GM19395 (cell line): Measurements from ENCODE around the gene ZNF865.
"Not testable (repeated sequence)": the region's sequence is repeated elsewhere in the genome, so short reads cannot be mapped to it uniquely, and the experiment has no call there.

Source experiments
- ATAC-seq: cut with Tn5 transposase; IDR thresholded peaks from one replicate; pipeline ENCODE4 v1.9.1; 2021; ENCODE audit warnings: mild to moderate bottlenecking, moderate library complexity; ENCODE audit not compliant: unreplicated experiment

ZNF865 gene

DNA sequence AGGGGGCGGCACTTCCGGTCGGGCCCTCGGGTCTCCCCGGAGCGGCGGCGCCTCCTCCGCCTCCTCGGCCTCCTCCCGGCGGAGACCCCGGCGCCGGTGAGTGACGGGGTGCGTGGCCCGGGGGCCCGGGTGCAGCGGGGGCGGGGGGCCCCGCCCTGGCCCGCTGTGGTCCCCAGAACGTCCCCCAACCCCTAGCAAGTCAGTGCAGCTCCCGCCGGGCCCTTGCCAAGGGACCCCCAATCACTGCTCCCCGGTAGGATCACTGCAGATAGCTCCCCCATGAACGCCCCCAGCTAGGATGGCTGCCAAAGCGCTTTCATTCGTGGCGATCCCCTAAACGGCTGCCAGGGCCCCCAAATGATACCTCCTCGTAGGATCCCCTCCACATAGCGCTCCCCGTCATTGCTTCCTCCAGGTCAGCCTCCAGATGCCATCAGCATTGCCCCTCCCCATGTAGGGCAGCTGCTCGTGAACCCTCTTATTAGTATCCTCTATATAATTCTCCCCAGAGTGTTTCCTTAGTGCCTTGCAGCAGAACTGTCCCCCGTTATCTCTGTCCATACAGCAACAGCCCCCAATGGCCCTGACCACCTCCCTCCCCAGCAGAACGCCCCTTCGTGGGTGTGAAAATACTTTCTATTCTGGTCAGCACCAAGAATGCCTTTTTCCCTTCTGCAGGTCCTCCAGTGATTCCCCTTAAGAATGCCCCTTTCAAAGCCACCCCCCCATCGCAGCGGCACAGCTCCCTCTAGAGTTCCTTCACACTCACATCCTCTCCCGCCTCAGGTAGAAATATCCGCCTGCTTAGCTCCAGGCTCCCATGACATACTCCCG is at the start of gene ZNF865:
Gene ZNF865 (plus strand): TSS at position 11 of the 834 bp plus-strand sequence. CDS start 7,972 bp downstream, outside the sequence.
- ATAC-seq: no peak

DNA sequence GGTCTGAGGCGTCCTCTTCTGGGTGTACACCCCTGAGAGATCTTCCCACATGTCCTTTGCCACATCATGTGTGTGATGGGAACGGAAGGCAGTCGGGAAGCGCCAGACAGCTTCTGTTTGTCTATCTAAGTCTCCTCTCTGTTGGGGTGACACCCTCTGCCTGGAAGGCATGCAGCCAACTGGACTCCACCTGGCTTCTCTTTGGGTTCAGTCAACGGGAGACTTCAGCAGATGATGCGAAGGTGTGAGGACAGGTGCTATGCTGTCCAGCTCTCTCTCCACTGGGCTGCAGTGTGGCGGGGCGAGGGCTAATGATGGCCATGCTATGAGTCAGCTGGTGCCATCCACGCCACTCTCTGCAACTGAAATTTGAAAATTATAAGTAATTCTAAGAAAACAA is 45.8 kb upstream of the ZNF865 start:
- no peak for ATAC-seq

DNA sequence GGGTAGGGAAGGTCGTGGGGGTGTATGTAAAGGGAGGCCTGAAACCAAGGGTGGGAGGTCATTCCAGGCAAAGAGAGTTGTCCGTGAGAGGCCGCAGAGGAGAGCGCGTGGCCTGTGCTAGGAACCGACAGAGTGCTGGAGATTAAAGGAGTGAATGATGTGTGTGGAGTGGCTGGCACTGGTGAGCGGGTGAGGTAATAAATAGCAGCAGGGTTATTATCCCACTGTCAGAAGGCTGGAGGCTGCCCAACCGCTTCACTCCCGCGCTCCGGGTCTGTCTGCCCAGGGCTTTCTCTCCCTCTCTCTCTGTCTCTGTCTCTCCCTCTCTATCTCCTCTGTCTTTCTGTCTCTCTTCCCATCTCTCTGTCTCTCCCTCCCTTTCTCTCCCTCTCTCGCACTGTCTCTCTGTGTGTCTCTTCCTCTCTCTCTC is 42.2 kb upstream of the ZNF865 start:
- no peak for ATAC-seq

GRCh38 chr19:55566823-55567222 is 38.6 kb upstream of the ZNF865 start:
- no peak for ATAC-seq

GRCh38 chr19:55567708-55568328 is 37.6 kb upstream of the ZNF865 start:
- ATAC-seq: no peak

GRCh38 chr19:55569477-55569876 is 36.0 kb upstream of the ZNF865 start:
- ATAC-seq: not testable (repeated sequence)

DNA sequence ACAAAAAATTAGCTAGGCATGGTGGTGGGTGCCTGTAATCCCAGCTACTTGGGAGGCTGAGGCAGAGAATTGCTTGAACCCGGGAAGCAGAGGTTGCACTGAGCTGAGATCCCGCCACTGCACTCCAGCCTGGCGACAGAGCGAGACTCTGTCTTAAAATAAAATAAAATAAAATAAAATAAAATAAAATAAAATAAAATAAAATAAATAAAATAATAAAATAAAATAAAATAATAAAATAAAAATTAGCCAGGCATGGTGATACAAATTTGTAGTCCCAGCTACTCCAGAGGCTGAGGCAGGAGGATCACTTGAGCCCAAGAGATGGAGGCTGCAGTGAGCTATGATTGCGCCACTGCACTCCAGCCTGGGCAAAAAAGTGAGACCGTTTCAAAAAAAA is 31.5 kb upstream of the ZNF865 start:
- ATAC-seq: not testable (repeated sequence)

- no peak for ATAC-seq
Observed at GRCh38 chr19:55576746-55577145, 28.7 kb upstream of the ZNF865 start.

DNA sequence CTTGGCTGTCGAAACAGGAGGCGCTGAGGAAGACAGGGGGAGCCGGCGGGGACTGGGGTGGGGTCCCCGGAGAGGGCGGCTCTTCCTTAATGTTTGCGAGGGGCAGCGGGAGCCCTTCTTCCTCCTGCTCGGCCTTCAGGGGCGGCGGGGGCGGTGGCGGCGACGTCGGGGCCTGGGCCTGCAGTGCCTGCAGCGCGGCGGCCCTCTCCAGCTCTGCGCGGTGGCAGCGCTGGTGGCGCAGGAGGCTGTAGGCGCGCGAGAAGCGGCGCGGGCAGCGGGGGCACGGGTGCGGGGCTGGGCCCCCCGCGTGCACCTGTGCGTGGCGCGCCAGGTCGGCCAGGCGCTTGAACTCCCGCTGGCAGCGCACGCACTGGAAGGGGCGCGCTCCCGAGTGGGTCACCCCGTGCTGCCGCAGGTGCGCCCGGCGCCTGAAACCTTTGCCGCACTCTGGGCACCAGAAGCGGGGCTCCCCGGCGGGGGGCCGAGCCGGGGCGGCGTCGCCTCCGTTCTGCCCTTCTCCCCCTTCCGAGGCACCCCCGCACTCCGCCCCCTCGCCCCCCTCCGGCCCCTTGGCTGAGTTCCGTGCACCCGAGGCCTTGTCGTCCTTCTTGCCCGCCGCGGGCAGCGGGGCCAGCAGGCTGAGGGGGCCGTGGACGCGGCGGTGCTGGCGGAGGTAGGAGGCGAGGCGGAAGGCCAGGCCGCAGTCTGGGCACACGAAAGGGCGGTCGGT is 27.3 kb upstream of the ZNF865 start:
- ATAC-seq: no peak

DNA sequence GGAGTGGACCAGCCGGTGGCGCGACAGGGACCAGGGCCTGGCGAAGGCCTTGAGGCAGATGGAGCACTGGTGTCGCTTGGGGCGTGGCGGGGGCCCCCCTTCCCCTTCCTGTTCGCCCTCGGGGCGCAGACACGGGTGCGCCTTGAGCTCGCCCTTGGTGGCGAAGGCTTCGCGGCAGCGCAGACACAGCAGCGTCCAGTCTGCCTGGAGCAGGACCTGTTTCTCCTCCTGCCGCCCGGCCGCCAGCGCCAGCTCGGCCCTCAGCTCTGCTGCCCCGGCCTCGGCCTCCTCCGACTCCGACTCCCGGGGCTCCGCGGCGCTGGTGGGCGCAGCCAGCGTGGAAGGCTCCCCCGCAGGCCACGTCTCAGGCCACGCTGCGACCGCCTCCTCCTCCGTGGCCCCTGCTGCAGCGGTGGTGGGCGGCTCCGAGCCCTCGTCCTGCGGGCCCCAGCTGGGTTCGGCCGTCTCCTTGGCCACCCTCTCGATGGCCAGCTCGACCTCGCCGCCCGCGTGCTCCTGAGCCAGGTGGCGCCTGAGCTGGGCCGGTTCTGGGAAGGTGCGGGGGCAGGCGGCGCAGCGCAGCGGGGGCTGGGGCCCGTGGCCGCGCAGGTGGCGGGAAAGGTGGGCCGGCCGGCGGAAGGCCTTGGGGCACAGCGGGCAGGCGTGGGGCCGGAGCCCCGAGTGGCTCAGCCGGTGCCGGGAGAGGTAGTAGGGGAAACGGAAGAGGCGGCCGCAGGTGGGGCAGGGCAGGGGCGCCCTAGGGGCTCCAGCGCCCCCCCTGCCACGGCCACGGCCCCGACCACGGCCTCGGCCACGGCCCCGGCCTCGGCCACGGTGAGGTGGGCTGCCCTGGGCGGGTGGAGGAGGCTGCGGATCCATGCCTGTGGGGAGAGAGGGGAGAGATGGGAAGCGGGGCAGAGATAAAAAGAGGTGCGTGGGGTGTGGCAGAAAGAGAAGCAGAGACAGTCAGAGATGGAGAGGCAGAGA is 26.4 kb upstream of the ZNF865 start:
- no peak for ATAC-seq

DNA sequence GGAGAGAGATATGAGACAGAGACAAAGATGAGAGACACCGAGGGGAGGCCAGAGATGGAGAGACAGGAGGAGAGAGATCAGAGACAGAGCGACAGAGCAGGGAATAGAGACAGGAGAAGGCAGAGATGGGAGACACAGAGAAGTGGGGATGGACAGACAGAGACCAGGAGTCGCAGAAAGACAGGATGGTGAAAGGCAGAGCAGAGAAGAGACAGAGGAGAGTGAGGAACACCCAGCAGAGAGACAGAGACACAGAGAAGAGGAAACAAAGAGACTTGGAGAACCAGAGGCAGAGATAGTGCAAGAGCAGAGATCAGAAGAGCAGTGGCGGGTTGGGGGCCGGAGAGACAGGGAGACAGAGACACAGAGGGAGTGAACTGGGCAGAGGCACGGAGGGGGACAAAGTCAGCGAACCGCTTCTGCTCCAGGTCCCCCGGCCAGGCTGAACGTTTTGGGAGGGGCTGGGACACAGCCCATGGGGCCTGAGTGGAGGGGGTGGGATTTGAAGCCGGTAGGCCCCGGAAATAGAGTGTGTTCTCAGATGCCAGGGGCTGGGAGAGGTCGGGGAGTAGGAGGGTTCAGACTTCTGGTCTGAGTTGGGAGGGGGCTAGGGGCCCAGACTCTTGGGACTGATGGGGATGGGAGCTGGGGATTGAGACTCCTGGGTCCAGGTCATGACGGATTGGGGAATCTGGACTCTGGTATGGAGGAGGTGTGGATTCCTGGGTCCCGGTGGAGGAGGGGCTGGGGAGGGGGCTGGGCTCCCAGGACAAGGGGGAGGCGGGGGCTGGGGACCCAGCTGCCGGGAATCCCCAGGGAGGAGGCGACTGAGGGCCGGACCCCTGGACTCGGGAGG is 25.5 kb upstream of the ZNF865 start:
- ATAC-seq: no peak

DNA sequence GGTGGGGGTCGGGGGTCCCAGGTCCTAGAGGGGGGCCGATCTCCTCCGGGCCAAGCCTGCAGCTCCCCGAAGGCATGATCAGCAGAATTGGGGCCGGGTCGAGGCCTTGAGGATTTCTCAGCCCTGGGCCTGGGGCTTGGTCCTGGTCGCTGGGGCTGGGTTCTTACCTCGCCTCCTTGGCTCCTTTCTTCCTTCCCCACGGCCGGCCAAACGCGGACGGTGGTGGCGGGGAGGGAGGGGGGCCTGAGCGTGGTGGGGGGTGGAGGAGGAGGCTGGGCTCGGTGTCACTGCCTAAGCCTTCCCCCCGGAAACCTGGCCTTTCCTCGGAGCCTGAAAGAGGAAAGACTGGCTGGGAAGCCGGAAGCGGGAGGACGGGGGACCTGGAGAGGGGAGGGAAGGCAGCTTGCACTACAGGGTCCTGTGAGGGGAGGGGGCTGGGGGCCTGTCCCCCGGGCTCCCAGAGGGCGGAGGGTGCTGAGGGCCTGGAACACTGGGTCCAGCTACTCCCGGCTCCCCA is 24.8 kb upstream of the ZNF865 start, which contains the start of gene ZNF579:
Gene ZNF579 (minus strand): TSS at position 221 of the 517 bp plus-strand sequence. CDS start 1,209 bp downstream, outside the sequence.
- no peak for ATAC-seq

- no peak for ATAC-seq
Observed at GRCh38 chr19:55581145-55581822, 24.2 kb upstream of the ZNF865 start.

DNA sequence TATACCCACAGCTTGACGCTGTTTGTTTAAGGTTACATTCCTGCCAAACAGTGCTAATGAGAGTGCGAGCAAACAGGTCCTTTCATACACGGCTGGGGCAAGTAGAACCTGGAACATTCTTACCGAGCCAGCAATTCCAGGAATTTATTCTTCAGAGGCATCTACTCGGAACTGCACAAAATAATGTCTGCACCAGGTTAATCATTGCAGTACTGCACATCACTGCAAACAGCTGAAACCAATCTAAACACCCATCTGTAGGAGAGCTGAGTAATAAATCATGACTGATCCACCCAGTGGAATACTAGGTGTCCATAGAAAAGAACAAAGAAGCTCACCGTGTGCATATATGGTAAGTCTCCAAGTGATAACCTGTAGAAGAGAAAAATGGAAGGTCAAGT is 23.6 kb upstream of the ZNF865 start:
- no peak for ATAC-seq

GRCh38 chr19:55582284-55582683 is 23.2 kb upstream of the ZNF865 start:
- ATAC-seq: not testable (repeated sequence)

GRCh38 chr19:55583897-55584296 is 21.6 kb upstream of the ZNF865 start:
- not testable (repeated sequence) for ATAC-seq

GRCh38 chr19:55584871-55585270 is 20.6 kb upstream of the ZNF865 start:
- ATAC-seq: no peak

GRCh38 chr19:55585658-55586339 is 19.6 kb upstream of the ZNF865 start:
- no peak for ATAC-seq
